ENCODE measurements around the gene CDK14. TPM values are rescaled to one million over a fixed set of nuclear protein-coding genes. Genes with fewer than 3 reads are reported as not detected.

The CDK14 gene
- total and polyA plus RNA-seq, 2 of the 8 experiments (the other 6 are each of a cell fraction or from before 2014, with no cell fraction given) = 5.5 to 47.3 TPM

- Histone ChIP-seq H2BK12ac (ENCODE audit: low read depth, low read length) (no peak overlapping the region), H4K8ac (ENCODE audit: extremely low read depth, insufficient read depth, low read length) (no peak overlapping the region), H3K56ac (replicated peaks; ENCODE audit: insufficient read length, low read depth, low read length) (no peak overlapping the region), H3K23me2 (ENCODE audit: low read depth, low read length) (no peaks in the 10 kb centered on the region), H3K14ac (ENCODE audit: insufficient read length) (no peak overlapping the region), H3K36me3 (ENCODE audit: control insufficient read depth in 2 of 4, insufficient read depth in 4 of 4, low read length in 3 of 4) (no peaks in the 10 kb centered on the region), H3K4me3 (ENCODE audit: extremely low read depth in 1 of 4, insufficient read depth in 2 of 4, low read depth in 3 of 4, low read length in 4 of 4) (no peak overlapping the region), H2BK5ac (ENCODE audit: low read depth, low read length) (no peak overlapping the region), H3K27ac (ENCODE audit: low read depth, low read length) (no peak overlapping the region), H2BK20ac (ENCODE audit: low read length) (no peak overlapping the region), H3K27me3 (replicated peaks in 1 of 4; ENCODE audit: control insufficient read depth in 3 of 4, extremely low read depth in 1 of 4, insufficient read depth in 3 of 4, low read length in 3 of 4) (no peaks in the 10 kb centered on the region), H3K4me2 (ENCODE audit: insufficient read depth in 1 of 2, low read depth in 2 of 2, low read length in 2 of 2) (no peak overlapping the region), H4K91ac (replicated peaks; ENCODE audit: insufficient read length, low read length) (no peak overlapping the region), H3K23ac (ENCODE audit: insufficient read length) (no peak overlapping the region), H3K79me1 (ENCODE audit: low read depth, low read length) (no peaks in the 10 kb centered on the region), H3K9me3 (ENCODE audit: insufficient read depth in 2 of 2, low read depth in 1 of 2, low read length in 1 of 2) (no peaks in the 10 kb centered on the region), H2BK120ac (replicated peaks; ENCODE audit: low read depth, low read length) (no peak overlapping the region), H4K5ac (ENCODE audit: insufficient read length, low read depth, low read length) (no peak overlapping the region), H3K4me1 (replicated peaks in 1 of 4; ENCODE audit: control insufficient read depth in 3 of 4, insufficient read depth in 4 of 4, low read length in 3 of 4) (peaks cover 0 to 5% (median 0%) of the 10 kb centered on the region in 4 experiments; a peak in 1 of 7 replicates), H3K18ac (ENCODE audit: extremely low read depth, low read length) (no peak overlapping the region), H2AK5ac (ENCODE audit: low read depth, low read length) (no peak overlapping the region), H4K20me1 (replicated peaks in 1 of 2; ENCODE audit: control insufficient read depth in 1 of 2, insufficient read depth in 2 of 2, low read length in 2 of 2) (no peaks in the 10 kb centered on the region), H2AFZ (ENCODE audit: low read length) (no peak overlapping the region), H2BK15ac (ENCODE audit: low read length) (no peak overlapping the region), H3K9ac (replicated peaks in 1 of 4; ENCODE audit: extremely low read depth in 1 of 4, low read depth in 3 of 4, low read length in 3 of 4) (no peak overlapping the region), H3K79me2 (ENCODE audit: control insufficient read depth in 1 of 2, insufficient read depth in 2 of 2, low read length in 2 of 2) (no peaks in the 10 kb centered on the region), H3K4ac (replicated peaks; ENCODE audit: insufficient read length, low read depth, low read length) (no peak overlapping the region)
- FAIRE-seq (no peak), DNase-seq (ENCODE audit: low read depth in 1 of 2, low spot score in 2 of 2) (no peak)
- WGBS, 2 experiments (ENCODE audit: extremely low coverage in 1 of 2, insufficient coverage in 1 of 2, insufficient read length in 1 of 2, insufficient replicate concordance in 2 of 2, low coverage in 1 of 2, low lambda C conversion rate in 2 of 2, missing lambda C conversion rate in 1 of 2) = 88% methylated on average over 6 of the region's 6 CpGs; no CpG with 5 or more reads in 1 of the 2 experiments
- ChIA-PET CTCF (ENCODE audit: partially characterized antibody) (interaction anchor here (0.6 to 1.2 kb wide), 4 partner anchors 13 to 281 kb away, joined by 3 to 5 read pairs (median 4); no protein-coding TSS in a partner anchor), POLR2A (ENCODE audit: partially characterized antibody) (no interaction called here)
- no peak for TF ChIP-seq GABPA (IDR thresholded peaks at IDR 0.05; ENCODE audit: borderline replicate concordance, insufficient read depth, low read length)
- TF ChIP-seq TAF7 (optimal IDR thresholded peaks at IDR 0.05; ENCODE audit: borderline replicate concordance, low read depth, low read length) = no peak
- TF ChIP-seq POLR2A (IDR thresholded peaks at IDR 0.05; ENCODE audit: control extremely low read depth in 1 of 2, low read depth in 2 of 2, low read length in 2 of 2) = no peak
- no peak for TF ChIP-seq EGR1 (IDR thresholded peaks at IDR 0.05; ENCODE audit: borderline replicate concordance, low read depth, low read length)
Observed at GRCh38 chr7:90763108-90763507, 167.0 kb downstream of the CDK14 start.
